ENCODE data around the gene AP2B1.
"Not testable (repeated sequence)": the region's sequence is repeated elsewhere in the genome, so short reads cannot be mapped to it uniquely, and the experiment has no call there.

AP2B1 gene

GRCh38 chr17:35578197-35578928 lies 8.8 kb upstream of the AP2B1 start, which contains the start of gene PEX12:
TSS of gene PEX12 (minus strand) at chr17:35578571. CDS start at chr17:35578021, 550 bp downstream.
- DNase-seq: peak; percentile 95

GRCh38 chr17:35578929-35579432 lies 8.1 kb upstream of the AP2B1 start:
- no peak for DNase-seq

- no peak for DNase-seq
These were observed 3.1 kb upstream of the AP2B1 start for GRCh38 chr17:35584061-35584460.

- no peak for DNase-seq
These were observed 501 bp upstream of the AP2B1 start for GRCh38 chr17:35586569-35587073.

- no peak for DNase-seq
These were observed 1.2 kb downstream of the AP2B1 start for GRCh38 chr17:35588196-35588920.

- DNase-seq: no peak
These were observed 8.9 kb downstream of the AP2B1 start for GRCh38 chr17:35596072-35596471.

GRCh38 chr17:35596530-35597233 lies 9.6 kb downstream of the AP2B1 start:
- no peak for DNase-seq

GRCh38 chr17:35597604-35598003 lies 10.5 kb downstream of the AP2B1 start:
- no peak for DNase-seq

GRCh38 chr17:35603674-35604073 lies 16.6 kb downstream of the AP2B1 start:
- DNase-seq: no peak

- DNase-seq: no peak
These were observed 18.6 kb downstream of the AP2B1 start for GRCh38 chr17:35605678-35606077.

GRCh38 chr17:35607239-35607847 lies 20.2 kb downstream of the AP2B1 start:
- DNase-seq: no peak

- no peak for DNase-seq
These were observed 22.7 kb downstream of the AP2B1 start for GRCh38 chr17:35609831-35610230.

GRCh38 chr17:35610746-35611145 lies 23.6 kb downstream of the AP2B1 start:
- DNase-seq: not testable (repeated sequence)

- no peak for DNase-seq
These were observed 25.9 kb downstream of the AP2B1 start for GRCh38 chr17:35612924-35613521.

- no peak for DNase-seq
These were observed 27.7 kb downstream of the AP2B1 start for GRCh38 chr17:35614810-35615209.

GRCh38 chr17:35616536-35616935 lies 29.4 kb downstream of the AP2B1 start:
- no peak for DNase-seq

GRCh38 chr17:35617505-35617904 lies 30.4 kb downstream of the AP2B1 start:
- no peak for DNase-seq

- no peak for DNase-seq
These were observed 31.5 kb downstream of the AP2B1 start for GRCh38 chr17:35618628-35619027.

- DNase-seq: no peak
These were observed 34.6 kb downstream of the AP2B1 start for GRCh38 chr17:35621768-35622167.

- DNase-seq: no peak
These were observed 40.3 kb downstream of the AP2B1 start for GRCh38 chr17:35627417-35627816.

- no peak for DNase-seq
These were observed 43.5 kb downstream of the AP2B1 start for GRCh38 chr17:35630530-35631148.

GRCh38 chr17:35641032-35641431 lies 53.9 kb downstream of the AP2B1 start:
- no peak for DNase-seq
